ENCODE measurements around the gene SAP30BP. TPM values are rescaled to one million over a fixed set of nuclear protein-coding genes. Genes with fewer than 3 reads are reported as not detected.

Gene SAP30BP
- total RNA-seq, 3 donors from 2014 or later (not counting 1 experiment from before 2014, with no cell fraction given): 234 to 246 (median 240) TPM

- Histone ChIP-seq H3K36me3 (ENCODE audit: control insufficient read depth, insufficient read depth, low read length) (no peaks in the 10 kb centered on the region), H3K27me3 (ENCODE audit: control insufficient read depth, insufficient read depth, low read length) (no peaks in the 10 kb centered on the region), H3K27ac (ENCODE audit: low read length) (no peak overlapping the region), H3K4me3 (ENCODE audit: low read length) (no peak overlapping the region), H3K9me3 (ENCODE audit: control insufficient read depth, insufficient read depth, low read length) (no peaks in the 10 kb centered on the region), H3K4me1 (ENCODE audit: control insufficient read depth, insufficient read depth, low read length) (peaks cover 7% of the 10 kb centered on the region)
- DNase-seq (no peak), ATAC-seq (no peak)
- WGBS (ENCODE audit: insufficient coverage): 96% methylated on average over 9 of the region's 9 CpGs
- no peaks in the 10 kb centered on the region for H3K27me3 Mint-ChIP-seq (ENCODE audit: low read depth in 2 of 2)
- H3K4me1 Mint-ChIP-seq: peaks cover 8 to 9% of the 10 kb centered on the region in 2 donors
- no peaks in the 10 kb centered on the region for H3K9me3 Mint-ChIP-seq
- intact Hi-C loops (cut with micrococcal nuclease): no loop called here
- H3K36me3 Mint-ChIP-seq: no peaks in the 10 kb centered on the region
- H3K27ac Mint-ChIP-seq: no peak overlapping the region
- no peak overlapping the region for H3K4me3 Mint-ChIP-seq
- no peak for TF ChIP-seq CTCF (IDR thresholded peaks at IDR 0.05)
Observed at GRCh38 chr17:75641343-75641742, 25.8 kb upstream of the SAP30BP start.

GRCh38 chr17:75642182-75642783, 24.9 kb upstream of the SAP30BP start:
- intact Hi-C loops (cut with micrococcal nuclease): no loop called here
- no peak overlapping the region for H3K27ac ChIP-seq (ENCODE audit: low read length)
- ATAC-seq: no peak

GRCh38 chr17:75642784-75643642, 24.1 kb upstream of the SAP30BP start:
- no peaks in the 10 kb centered on the region for H3K36me3 ChIP-seq (ENCODE audit: control insufficient read depth, insufficient read depth, low read length)
- no peak overlapping the region for H3K4me3 Mint-ChIP-seq

More at GRCh38 chr17:75642182-75642783, 24.9 kb upstream of the SAP30BP start:
- H3K4me1 Mint-ChIP-seq: peaks cover 14 to 15% of the 10 kb centered on the region in 2 donors
- WGBS (ENCODE audit: insufficient coverage): 82% methylated on average over 6 of the region's 7 CpGs
- no peak for DNase-seq
- H3K36me3 Mint-ChIP-seq: no peaks in the 10 kb centered on the region
- TF ChIP-seq CTCF (IDR thresholded peaks at IDR 0.05): no peak
- Histone ChIP-seq H3K4me3 (ENCODE audit: low read length) (no peak overlapping the region), H3K36me3 (ENCODE audit: control insufficient read depth, insufficient read depth, low read length) (no peaks in the 10 kb centered on the region), H3K4me1 (ENCODE audit: control insufficient read depth, insufficient read depth, low read length) (peaks cover 11% of the 10 kb centered on the region), H3K9me3 (ENCODE audit: control insufficient read depth, insufficient read depth, low read length) (no peaks in the 10 kb centered on the region), H3K27me3 (ENCODE audit: control insufficient read depth, insufficient read depth, low read length) (no peaks in the 10 kb centered on the region)
- no peak overlapping the region for H3K27ac Mint-ChIP-seq
- H3K4me3 Mint-ChIP-seq: no peak overlapping the region
- H3K9me3 Mint-ChIP-seq: no peaks in the 10 kb centered on the region
- no peaks in the 10 kb centered on the region for H3K27me3 Mint-ChIP-seq (ENCODE audit: low read depth in 2 of 2)

More at GRCh38 chr17:75642784-75643642, 24.1 kb upstream of the SAP30BP start:
- H3K4me1 Mint-ChIP-seq: peaks cover 14 to 15% of the 10 kb centered on the region in 2 donors
- no peaks in the 10 kb centered on the region for H3K27me3 Mint-ChIP-seq (ENCODE audit: low read depth in 2 of 2)
- no peaks in the 10 kb centered on the region for H3K9me3 ChIP-seq (ENCODE audit: control insufficient read depth, insufficient read depth, low read length)
- no peak overlapping the region for H3K4me3 ChIP-seq (ENCODE audit: low read length)
- peaks cover 11% of the 10 kb centered on the region for H3K4me1 ChIP-seq (ENCODE audit: control insufficient read depth, insufficient read depth, low read length)
- no peaks in the 10 kb centered on the region for H3K27me3 ChIP-seq (ENCODE audit: control insufficient read depth, insufficient read depth, low read length)
- ATAC-seq (no peak), DNase-seq (no peak)
- WGBS (ENCODE audit: insufficient coverage): 97% methylated on average over 17 of the region's 17 CpGs
- no peaks in the 10 kb centered on the region for H3K36me3 Mint-ChIP-seq
- no peak overlapping the region for H3K27ac ChIP-seq (ENCODE audit: low read length)
- TF ChIP-seq CTCF (IDR thresholded peaks at IDR 0.05): no peak
- intact Hi-C loops (cut with micrococcal nuclease): no loop called here
- no peaks in the 10 kb centered on the region for H3K9me3 Mint-ChIP-seq
- no peak overlapping the region for H3K27ac Mint-ChIP-seq
